ENCODE data around the gene GOLGA6B. TPM values are rescaled to one million over a fixed set of nuclear protein-coding genes. Genes with fewer than 3 reads are reported as not detected.
"Not testable (repeated sequence)": the region's sequence is repeated elsewhere in the genome, so short reads cannot be mapped to it uniquely, and the experiment has no call there.

The GOLGA6B gene
- total RNA-seq, 1 experiment from 2014 or later = 0.11 TPM

GRCh38 chr15:72706266-72706665 is 51.8 kb downstream of the GOLGA6B start:
- CTCF ChIA-PET = no interaction called here
- Histone ChIP-seq H3K36me3 (ENCODE audit: low read depth, low read length) (no peaks in the 10 kb centered on the region), H4K20me1 (ENCODE audit: low read length) (no peaks in the 10 kb centered on the region), H2AFZ (ENCODE audit: low read length) (no peak overlapping the region), H3K9me2 (replicated peaks; ENCODE audit: low read length) (no peaks in the 10 kb centered on the region), H3K9me3 (ENCODE audit: low read length) (no peaks in the 10 kb centered on the region), H3F3A (ENCODE audit: low read length, unreplicated experiment) (no peaks in the 10 kb centered on the region), H3K79me2 (ENCODE audit: low read length) (no peaks in the 10 kb centered on the region), H3K27ac (ENCODE audit: low read length) (no peak overlapping the region), H3K4me1 (ENCODE audit: insufficient read depth, low read length) (no peaks in the 10 kb centered on the region), H3K4me3 (ENCODE audit: low read length) (no peak overlapping the region), H3K27me3 (ENCODE audit: low read length) (no peaks in the 10 kb centered on the region), H3K9ac (ENCODE audit: low read length) (no peak overlapping the region), H3K4me2 (ENCODE audit: low read length) (no peak overlapping the region)
- BruUV-seq (replicated peaks) = no TSS peak
- ATAC-seq = no peak
- TF ChIP-seq EZH2 (IDR thresholded peaks at IDR 0.05; ENCODE audit: low read length, unreplicated experiment) = no peak
- TF ChIP-seq CTCF (conservative IDR thresholded peaks at IDR 0.05; ENCODE audit: low read depth, low read length) = no peak
- TF ChIP-seq EZH2phosphoT487 (IDR thresholded peaks at IDR 0.05; ENCODE audit: borderline replicate concordance, low read length) = no peak
- POLR2A ChIA-PET (ENCODE audit: unreplicated experiment) = no interaction called here
- DNase-seq = peak; percentile 10
- intact Hi-C loops (cut with micrococcal nuclease) = no loop called here

DNA sequence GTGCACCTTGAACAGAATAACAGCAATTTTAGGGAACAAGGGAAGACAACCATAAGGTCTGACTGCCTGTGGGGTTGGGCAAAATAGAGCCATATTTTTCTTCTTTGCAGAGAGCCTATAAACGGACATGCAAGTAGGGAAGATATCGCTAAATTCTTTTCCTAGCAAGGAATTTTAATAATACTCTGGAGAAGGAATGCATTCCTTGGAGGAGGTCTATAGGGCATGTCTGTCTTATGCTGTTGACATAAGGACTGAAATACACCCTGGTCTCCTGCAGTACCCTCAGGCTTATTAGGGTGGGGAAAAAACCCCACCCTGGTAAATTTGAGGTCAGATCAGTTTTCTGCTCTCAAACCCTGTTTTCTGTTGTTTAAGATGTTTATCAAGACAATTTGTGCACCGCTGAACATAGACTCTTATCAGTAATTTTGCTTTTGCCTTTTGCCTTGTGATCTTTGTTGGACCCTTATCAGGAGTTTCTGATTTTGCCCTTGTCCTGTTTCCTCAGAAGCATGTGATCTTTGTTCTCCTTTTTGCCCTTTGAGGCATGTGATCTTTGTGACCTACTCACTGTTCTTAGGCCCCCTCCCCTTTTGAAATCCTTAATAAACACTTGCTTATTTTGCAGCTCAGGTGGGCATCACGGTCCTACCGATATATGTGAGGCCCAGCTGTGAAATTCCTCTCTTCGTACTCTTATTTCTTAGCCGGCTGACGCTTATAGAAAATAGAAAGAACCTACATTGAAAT is 54.2 kb downstream of the GOLGA6B start:
- POLR2A ChIA-PET (ENCODE audit: unreplicated experiment); ATAC-seq; H3K27ac ChIP-seq (ENCODE audit: low read length); H3K27me3 ChIP-seq (ENCODE audit: low read length); DNase-seq; H3K79me2 ChIP-seq (ENCODE audit: low read length); H3K9ac ChIP-seq (ENCODE audit: low read length); H2AFZ ChIP-seq (ENCODE audit: low read length); H3K4me2 ChIP-seq (ENCODE audit: low read length); H3K9me2 ChIP-seq (replicated peaks; ENCODE audit: low read length); H4K20me1 ChIP-seq (ENCODE audit: low read length); H3F3A ChIP-seq (ENCODE audit: low read length, unreplicated experiment); H3K4me3 ChIP-seq (ENCODE audit: low read length); BruUV-seq (replicated peaks); H3K9me3 ChIP-seq (ENCODE audit: low read length); H3K36me3 ChIP-seq (ENCODE audit: low read depth, low read length); intact Hi-C loops (cut with micrococcal nuclease); H3K4me1 ChIP-seq (ENCODE audit: insufficient read depth, low read length); CTCF ChIA-PET: not testable (repeated sequence)

Other genes with a start within 250 kb of the GOLGA6B start
- gene ARIH1, start 180.4 kb upstream of the GOLGA6B start, total RNA-seq (2014; rRNA removed) = 63.0 and 75.0 TPM in 2 replicates
- 0.11 TPM in 1 of 2 replicates, not detected in the other for gene HIGD2B, start 31.5 kb downstream of the GOLGA6B start, total RNA-seq (2014; rRNA removed)
- gene BBS4, start 31.5 kb downstream of the GOLGA6B start, total RNA-seq (2014; rRNA removed) = 7.5 and 18.7 TPM in 2 replicates
- gene ADPGK, start 129.1 kb downstream of the GOLGA6B start, total RNA-seq (2014; rRNA removed) = 50.0 and 52.9 TPM in 2 replicates

All from PC-3 (cell line).